IPS DF 6.9 (cell line): ENCODE measurements around the gene EEF1AKMT3.

Experiments used
- DNase-seq: peaks from one replicate; pipeline ENCODE4 v3.0.0-alpha.2; 2013; ENCODE audit warnings: low read depth, low spot score
- H3K27ac ChIP-seq: one replicate; pipeline ENCODE4 v1.5.1; 2013; ENCODE audit warnings: low read length, control low read depth
- H3K27me3 ChIP-seq: 2 replicates; pipeline ENCODE4 v1.6.1; 2013; ENCODE audit warnings: mild to moderate bottlenecking, low read length; ENCODE audit not compliant: control insufficient read depth, insufficient read depth
- H3K36me3 ChIP-seq: 2 replicates; pipeline ENCODE4 v1.6.1; 2013; ENCODE audit warnings: low read length; ENCODE audit not compliant: control insufficient read depth, insufficient read depth
- H3K4me1 ChIP-seq: 2 replicates; pipeline ENCODE4 v1.6.1; 2013; ENCODE audit warnings: low read length; ENCODE audit not compliant: control insufficient read depth, insufficient read depth
- H3K4me3 ChIP-seq: 2 replicates; pipeline ENCODE4 v1.5.1; 2013; ENCODE audit warnings: mild to moderate bottlenecking, low read length
- H3K9me3 ChIP-seq: 2 replicates; pipeline ENCODE4 v1.6.1; 2013; ENCODE audit warnings: low read length, inconsistent platforms; ENCODE audit not compliant: control insufficient read depth, insufficient read depth
- WGBS: extraction: QIAGEN DNeasy Blood & Tissue Kit; methylation state at CpG from one replicate; pipeline ENCODE4 v1.1.7; 2013; ENCODE audit warnings: mixed read lengths, missing lambda C conversion rate; ENCODE audit not compliant: insufficient read length, insufficient coverage; 5-methylcytosine and 5-hydroxymethylcytosine counted together

The EEF1AKMT3 gene

DNA sequence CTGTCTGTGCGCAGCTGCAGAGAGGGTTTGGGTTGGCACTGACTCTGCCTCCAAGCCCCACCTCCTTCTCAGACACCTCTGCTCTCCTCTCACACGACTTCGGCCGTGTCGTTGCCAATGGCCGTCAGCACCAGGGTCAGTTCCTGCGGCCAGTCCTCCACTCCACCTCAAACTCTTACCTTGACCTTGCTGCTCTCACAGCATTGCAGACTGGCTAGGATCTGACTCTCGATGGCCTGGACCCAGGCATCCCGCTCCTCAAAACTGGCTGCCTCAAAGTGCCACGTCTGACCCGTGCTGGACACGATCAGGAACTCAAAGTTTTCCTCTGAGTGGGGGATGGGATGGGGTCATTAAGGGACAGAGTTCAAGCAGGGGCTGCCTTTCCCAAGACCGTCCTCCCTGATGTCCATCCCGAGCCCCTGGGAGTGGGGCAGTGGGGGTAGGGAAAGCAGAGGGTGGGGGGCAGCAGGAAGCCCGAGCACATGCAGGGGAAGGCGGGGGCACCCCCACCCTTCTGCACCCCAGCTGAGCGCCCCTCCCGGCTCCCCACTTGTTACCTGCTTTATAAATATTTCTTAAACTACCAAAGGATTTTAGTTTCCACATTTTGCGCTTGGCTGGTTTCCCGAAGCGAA lies 44.5 kb upstream of the EEF1AKMT3 start:
- Histone ChIP-seq H3K36me3 (no peaks in the 10 kb centered on the region; the same call in 1 of the 2 replicates), H3K4me1 (peaks cover 8% of the 10 kb centered on the region), H3K27me3 (peaks cover 30% of the 10 kb centered on the region), H3K9me3 (no peaks in the 10 kb centered on the region), H3K27ac (no peak overlapping the region), H3K4me3 (no peak overlapping the region)
- DNase-seq: no peak
- no CpG with 5 or more reads among the region's 21 CpGs for WGBS

DNA sequence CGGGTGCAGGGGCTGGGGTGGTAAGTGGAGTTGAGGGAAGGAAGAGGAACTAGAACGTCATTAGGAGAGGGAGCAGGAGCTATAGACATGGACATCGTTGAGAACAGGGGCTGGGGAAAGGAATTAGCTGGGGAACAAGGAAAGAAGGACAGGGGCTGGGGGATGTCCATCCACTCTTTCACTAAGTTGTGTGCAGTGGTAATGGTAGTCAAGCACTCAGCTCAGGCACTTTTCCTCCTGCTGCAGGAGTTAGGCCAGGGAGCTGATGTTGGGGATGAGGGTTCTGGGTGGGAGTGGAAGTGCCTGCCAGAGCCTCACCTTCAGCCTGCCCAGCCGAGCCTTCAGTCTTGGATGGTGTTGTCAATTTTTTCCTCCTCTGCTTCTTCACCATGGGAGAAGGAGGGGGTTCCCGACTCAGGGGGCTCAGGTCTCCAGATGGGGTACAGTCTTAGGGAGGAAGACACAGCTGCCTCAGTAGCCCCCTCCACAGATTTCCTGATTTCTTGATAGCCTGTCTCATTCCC lies 43.0 kb upstream of the EEF1AKMT3 start:
- no peak overlapping the region for H3K4me3 ChIP-seq
- no peaks in the 10 kb centered on the region; the same call in 1 of the 2 replicates for H3K36me3 ChIP-seq
- no peaks in the 10 kb centered on the region for H3K9me3 ChIP-seq
- no peak for DNase-seq
- WGBS: no CpG with 5 or more reads among the region's 5 CpGs
- H3K27me3 ChIP-seq: peaks cover 40% of the 10 kb centered on the region
- H3K27ac ChIP-seq: no peak overlapping the region
- peaks cover 8% of the 10 kb centered on the region for H3K4me1 ChIP-seq

DNA sequence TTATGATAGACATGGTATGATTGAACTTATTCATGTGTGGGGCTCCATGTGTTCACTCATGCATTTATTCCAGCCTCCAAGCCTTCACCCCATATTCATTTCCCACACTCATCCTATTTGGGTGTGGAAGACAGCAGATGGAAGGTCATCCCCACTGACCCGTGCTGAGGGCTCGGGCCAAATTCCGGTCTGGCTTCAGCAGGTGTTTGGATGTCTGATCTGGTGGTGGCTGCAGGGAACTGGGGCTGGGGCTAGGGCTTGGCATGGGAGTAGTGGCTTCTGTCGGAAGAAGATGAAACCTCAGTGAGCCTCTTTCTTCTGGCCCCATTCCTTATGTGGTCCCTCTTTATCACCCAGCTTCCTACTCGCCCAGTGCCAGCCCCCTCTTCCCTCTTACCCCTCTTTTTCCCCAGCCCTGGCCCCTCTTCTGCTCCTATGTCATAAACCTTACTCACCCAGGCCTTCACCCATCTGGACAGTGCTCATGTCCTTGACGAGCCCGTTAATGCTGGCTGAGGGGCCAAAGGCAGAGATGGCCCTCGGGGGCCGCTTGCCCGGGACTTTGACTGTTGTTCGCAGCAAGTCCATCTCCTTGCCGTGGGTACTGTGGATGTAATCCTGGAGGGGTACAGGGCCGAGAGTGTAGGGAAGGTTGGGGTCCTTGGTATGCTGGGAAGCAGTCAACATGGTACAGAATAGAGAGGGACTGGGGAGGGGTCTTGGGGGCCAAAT lies 41.9 kb upstream of the EEF1AKMT3 start:
- Histone ChIP-seq H3K4me3 (no peak overlapping the region), H3K27ac (no peak overlapping the region), H3K36me3 (no peaks in the 10 kb centered on the region; the same call in 1 of the 2 replicates), H3K27me3 (peaks cover 48% of the 10 kb centered on the region), H3K4me1 (peaks cover 9% of the 10 kb centered on the region), H3K9me3 (no peaks in the 10 kb centered on the region)
- DNase-seq: no peak
- no CpG with 5 or more reads among the region's 13 CpGs for WGBS

DNA sequence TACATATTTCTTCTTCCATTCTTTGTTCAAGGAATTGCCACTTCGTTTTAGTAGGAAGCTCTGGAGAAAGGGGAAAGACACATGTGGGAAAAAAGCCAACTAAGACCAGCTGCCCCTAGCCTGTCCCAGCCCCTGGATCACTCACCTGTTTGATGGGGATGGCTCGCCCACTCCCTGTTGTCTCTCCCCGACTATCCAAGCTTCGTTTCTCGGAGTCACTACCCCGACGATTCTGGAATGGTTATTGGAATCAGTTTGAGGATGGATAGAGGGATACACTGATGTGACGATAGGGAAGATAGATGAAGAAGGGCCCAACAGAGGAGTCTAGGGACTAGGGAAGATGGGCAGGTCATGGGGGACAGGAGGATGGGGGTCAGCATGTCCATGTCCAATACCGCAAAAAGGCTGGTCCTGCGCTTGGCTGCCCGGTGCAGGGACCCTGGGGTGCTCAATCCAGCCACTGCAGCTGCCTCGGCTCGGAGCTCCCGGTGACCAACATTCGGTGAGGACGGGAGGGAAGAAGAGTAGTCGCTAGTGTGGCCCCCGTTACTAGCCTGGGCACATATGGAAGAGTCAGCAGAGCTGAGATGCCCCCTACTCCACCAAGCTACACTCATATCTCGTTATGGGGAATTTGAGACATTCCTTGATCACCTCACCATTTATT lies 40.9 kb upstream of the EEF1AKMT3 start:
- peaks cover 53% of the 10 kb centered on the region for H3K27me3 ChIP-seq
- H3K27ac ChIP-seq: no peak overlapping the region
- no peaks in the 10 kb centered on the region; the same call in 1 of the 2 replicates for H3K36me3 ChIP-seq
- no peak for DNase-seq
- no peaks in the 10 kb centered on the region for H3K9me3 ChIP-seq
- peaks cover 9% of the 10 kb centered on the region for H3K4me1 ChIP-seq
- H3K4me3 ChIP-seq: no peak overlapping the region
- WGBS: no CpG with 5 or more reads among the region's 19 CpGs

GRCh38 chr12:57732270-57732669 lies 40.1 kb upstream of the EEF1AKMT3 start:
- Histone ChIP-seq H3K27me3 (peaks cover 53% of the 10 kb centered on the region), H3K4me3 (no peak overlapping the region), H3K4me1 (peaks cover 5% of the 10 kb centered on the region), H3K9me3 (no peaks in the 10 kb centered on the region), H3K36me3 (no peaks in the 10 kb centered on the region), H3K27ac (no peak overlapping the region)
- no peak for DNase-seq
- WGBS: no CpG with 5 or more reads among the region's 4 CpGs

DNA sequence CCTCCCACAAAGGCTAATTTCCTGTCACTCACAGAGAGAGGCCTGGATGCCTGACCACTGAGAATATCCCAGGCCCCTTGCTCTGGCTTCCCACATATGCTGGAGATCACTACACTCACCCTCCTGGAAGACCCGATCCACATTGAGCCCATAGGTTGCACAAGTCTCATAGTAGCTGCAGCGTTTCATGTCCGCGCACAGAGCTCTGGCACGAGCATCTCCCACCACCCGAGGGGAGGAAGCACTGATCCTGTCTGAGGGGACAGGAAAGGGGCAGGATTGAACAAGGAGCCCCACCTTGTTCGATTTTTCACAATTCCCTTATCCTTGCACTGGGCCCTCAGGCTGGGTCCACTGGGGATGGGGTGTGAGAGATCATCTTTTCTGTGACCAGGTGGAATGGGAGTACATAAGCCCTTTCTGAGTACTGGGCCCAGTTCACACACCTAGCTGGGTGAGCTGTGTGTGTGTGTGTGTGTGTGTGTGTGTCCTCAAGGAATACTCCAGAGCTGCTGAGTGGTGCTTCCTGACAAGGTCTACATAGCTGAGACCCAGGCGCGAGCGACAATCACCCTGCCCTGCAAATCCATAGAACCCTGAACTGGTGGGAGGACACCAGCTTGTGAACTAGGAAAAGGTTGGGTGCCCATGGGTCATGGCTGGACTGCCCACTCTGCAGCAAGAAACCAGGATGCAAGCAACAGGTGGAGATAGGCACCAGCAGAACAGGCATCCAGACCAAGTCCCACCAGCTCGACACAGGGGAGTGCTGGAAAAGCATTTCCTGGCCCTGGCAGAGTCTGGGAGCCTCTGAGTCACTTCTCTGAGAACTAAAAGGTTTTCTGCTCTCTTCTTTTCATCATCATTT lies 39.5 kb upstream of the EEF1AKMT3 start:
- H3K9me3 ChIP-seq: no peaks in the 10 kb centered on the region
- peaks cover 53% of the 10 kb centered on the region for H3K27me3 ChIP-seq
- H3K36me3 ChIP-seq: no peaks in the 10 kb centered on the region
- no CpG with 5 or more reads among the region's 11 CpGs for WGBS
- no peak for DNase-seq
- H3K4me3 ChIP-seq: no peak overlapping the region
- peaks cover 3% of the 10 kb centered on the region; the same call in 1 of the 2 replicates for H3K4me1 ChIP-seq
- no peak overlapping the region for H3K27ac ChIP-seq

DNA sequence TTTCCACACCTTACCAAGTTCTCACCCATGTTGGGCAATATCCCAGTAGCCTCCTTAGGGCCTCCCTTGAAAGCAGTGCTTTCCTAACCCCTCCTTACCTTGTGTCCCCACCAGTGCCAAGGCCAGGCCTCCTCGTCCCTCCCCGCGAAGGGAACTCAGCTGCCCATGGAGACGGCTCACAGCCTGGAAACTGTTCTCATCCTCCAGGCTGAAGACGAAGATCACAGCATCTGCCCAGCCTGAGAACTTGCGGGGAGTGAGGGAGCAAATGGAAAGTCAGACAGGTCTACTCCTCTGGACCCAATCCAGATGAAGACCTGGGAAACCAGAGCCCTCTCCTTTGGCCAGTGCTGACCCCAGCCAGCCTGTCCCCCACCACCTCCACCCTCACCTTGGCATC lies 38.5 kb upstream of the EEF1AKMT3 start:
- no peak overlapping the region for H3K27ac ChIP-seq
- no peak for DNase-seq
- peaks cover 52% of the 10 kb centered on the region for H3K27me3 ChIP-seq
- H3K4me3 ChIP-seq: no peak overlapping the region
- WGBS: no CpG with 5 or more reads among the region's 6 CpGs
- peaks cover 3% of the 10 kb centered on the region; the same call in 1 of the 2 replicates for H3K4me1 ChIP-seq
- H3K9me3 ChIP-seq: no peaks in the 10 kb centered on the region
- no peaks in the 10 kb centered on the region for H3K36me3 ChIP-seq

DNA sequence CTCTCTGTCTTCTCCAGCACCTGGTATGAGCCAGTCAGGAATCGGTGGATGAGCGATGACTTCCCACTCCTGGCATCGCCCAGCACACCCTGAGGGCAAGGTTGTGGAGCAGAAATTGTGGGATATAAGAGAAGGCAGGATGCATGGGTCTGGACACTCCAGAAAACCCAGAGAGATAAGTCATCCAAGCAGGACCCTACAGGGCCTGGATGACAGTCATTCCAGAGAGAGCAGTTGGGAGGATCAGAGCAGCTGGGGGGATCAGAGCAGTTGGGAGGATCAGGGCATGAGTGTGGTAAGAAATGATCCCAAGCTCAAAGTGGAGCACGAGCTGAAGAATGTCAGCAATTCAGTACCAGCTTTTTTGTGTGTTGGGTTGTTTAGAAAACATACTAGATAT lies 37.8 kb upstream of the EEF1AKMT3 start:
- no peak overlapping the region for H3K27ac ChIP-seq
- WGBS: no CpG with 5 or more reads among the region's 4 CpGs
- H3K9me3 ChIP-seq: no peaks in the 10 kb centered on the region
- H3K27me3 ChIP-seq: peaks cover 56% of the 10 kb centered on the region
- no peak for DNase-seq
- peaks cover 3% of the 10 kb centered on the region; the same call in 1 of the 2 replicates for H3K4me1 ChIP-seq
- no peak overlapping the region for H3K4me3 ChIP-seq
- no peaks in the 10 kb centered on the region for H3K36me3 ChIP-seq

GRCh38 chr12:57735198-57735855 lies 37.1 kb upstream of the EEF1AKMT3 start:
- H3K4me3 ChIP-seq: no peak overlapping the region; the same call in 1 of the 2 replicates
- H3K27me3 ChIP-seq: peaks cover 60% of the 10 kb centered on the region
- no peaks in the 10 kb centered on the region for H3K9me3 ChIP-seq
- DNase-seq: no peak
- peaks cover 3% of the 10 kb centered on the region; the same call in 1 of the 2 replicates for H3K4me1 ChIP-seq
- no CpG with 5 or more reads among the region's 8 CpGs for WGBS
- no peak overlapping the region for H3K27ac ChIP-seq
- H3K36me3 ChIP-seq: no peaks in the 10 kb centered on the region
